ENCODE measurements around the gene CLIP1.
"Not testable (repeated sequence)": the region's sequence is repeated elsewhere in the genome, so short reads cannot be mapped to it uniquely, and the experiment has no call there.

Gene CLIP1

GRCh38 chr12:122265476-122265875 is 157.0 kb downstream of the CLIP1 start:
- H3K4me3 ChIP-seq (ENCODE audit: low read depth, low read length), result peak overlapping the region; percentile 92
- TF ChIP-seq, protein P1, sequence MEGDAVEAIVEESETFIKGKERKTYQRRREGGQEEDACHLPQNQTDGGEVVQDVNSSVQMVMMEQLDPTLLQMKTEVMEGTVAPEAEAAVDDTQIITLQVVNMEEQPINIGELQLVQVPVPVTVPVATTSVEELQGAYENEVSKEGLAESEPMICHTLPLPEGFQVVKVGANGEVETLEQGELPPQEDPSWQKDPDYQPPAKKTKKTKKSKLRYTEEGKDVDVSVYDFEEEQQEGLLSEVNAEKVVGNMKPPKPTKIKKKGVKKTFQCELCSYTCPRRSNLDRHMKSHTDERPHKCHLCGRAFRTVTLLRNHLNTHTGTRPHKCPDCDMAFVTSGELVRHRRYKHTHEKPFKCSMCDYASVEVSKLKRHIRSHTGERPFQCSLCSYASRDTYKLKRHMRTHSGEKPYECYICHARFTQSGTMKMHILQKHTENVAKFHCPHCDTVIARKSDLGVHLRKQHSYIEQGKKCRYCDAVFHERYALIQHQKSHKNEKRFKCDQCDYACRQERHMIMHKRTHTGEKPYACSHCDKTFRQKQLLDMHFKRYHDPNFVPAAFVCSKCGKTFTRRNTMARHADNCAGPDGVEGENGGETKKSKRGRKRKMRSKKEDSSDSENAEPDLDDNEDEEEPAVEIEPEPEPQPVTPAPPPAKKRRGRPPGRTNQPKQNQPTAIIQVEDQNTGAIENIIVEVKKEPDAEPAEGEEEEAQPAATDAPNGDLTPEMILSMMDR (IDR thresholded peaks at IDR 0.05; ENCODE audit: borderline replicate concordance, insufficient read depth, low read depth, low read length), result no peak

DNA sequence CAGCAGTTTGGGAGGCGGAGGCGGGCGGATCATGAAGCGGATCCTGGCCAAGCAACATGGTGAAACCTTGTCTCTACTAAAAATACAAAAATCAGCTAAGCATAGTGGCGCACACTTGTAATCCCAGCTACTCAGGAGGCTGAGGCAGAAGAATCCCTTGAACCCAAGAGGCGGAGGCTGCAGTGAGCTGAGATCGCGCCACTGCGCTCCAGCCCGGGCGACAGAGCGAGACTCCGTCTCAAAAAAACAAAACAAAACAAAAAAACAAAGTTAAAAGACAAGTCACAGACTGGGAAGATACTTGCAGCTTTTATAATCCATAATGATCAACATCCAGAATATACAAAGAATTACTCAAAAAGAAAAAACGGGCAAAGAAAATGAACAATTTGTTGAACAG is 161.7 kb downstream of the CLIP1 start:
- not testable (repeated sequence) for H3K4me3 ChIP-seq (ENCODE audit: low read depth, low read length)

- H3K4me3 ChIP-seq (ENCODE audit: low read depth, low read length), result not testable (repeated sequence)
Measured at GRCh38 chr12:122258939-122259338, 163.5 kb downstream of the CLIP1 start.

GRCh38 chr12:122258462-122258861 is 164.0 kb downstream of the CLIP1 start:
- H3K4me3 ChIP-seq (ENCODE audit: low read depth, low read length), result not testable (repeated sequence)

DNA sequence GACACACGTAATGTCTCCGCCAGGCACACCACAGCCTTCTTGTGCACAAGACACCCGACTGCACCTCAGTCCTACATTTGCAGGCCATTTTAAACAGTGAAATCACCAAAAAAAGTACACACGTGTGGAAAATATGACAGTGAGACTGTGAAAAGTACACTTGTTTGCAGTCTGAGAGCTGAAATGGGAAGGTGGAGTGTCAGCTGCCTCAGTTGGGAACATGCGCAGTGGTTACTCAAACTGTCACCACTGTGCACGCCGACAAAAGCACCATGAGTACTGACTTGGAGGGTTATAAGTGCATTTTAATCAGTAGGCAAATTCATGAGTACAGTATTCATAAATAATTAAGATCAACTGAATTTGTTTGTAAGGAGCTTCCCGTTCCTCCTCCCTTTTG is 171.9 kb downstream of the CLIP1 start:
- H3K4me3 ChIP-seq (ENCODE audit: low read depth, low read length), result no peak overlapping the region
- TF ChIP-seq, protein P1 (IDR thresholded peaks at IDR 0.05; ENCODE audit: borderline replicate concordance, insufficient read depth, low read depth, low read length), result no peak

DNA sequence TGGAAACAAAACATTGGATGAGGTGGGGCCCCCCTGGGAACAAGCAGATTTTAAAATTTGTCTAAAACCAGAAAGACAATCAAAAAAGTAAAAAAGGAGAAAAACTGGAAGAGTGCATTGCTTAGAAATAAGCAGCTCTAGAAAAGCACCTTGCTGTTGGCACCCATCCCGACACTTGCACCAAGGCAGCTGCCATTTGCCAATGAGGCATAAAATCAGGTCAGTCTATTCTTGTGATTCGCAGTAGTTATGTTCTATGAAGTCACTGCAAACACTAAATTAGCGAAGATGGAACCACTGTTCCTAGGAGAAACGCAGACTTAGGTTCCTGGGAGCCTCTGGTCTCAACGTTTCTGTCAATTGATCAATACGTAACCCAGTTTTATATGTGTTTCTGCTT is 172.4 kb downstream of the CLIP1 start:
- TF ChIP-seq, protein P1 (IDR thresholded peaks at IDR 0.05; ENCODE audit: borderline replicate concordance, insufficient read depth, low read depth, low read length), result no peak
- H3K4me3 ChIP-seq (ENCODE audit: low read depth, low read length), result no peak overlapping the region

DNA sequence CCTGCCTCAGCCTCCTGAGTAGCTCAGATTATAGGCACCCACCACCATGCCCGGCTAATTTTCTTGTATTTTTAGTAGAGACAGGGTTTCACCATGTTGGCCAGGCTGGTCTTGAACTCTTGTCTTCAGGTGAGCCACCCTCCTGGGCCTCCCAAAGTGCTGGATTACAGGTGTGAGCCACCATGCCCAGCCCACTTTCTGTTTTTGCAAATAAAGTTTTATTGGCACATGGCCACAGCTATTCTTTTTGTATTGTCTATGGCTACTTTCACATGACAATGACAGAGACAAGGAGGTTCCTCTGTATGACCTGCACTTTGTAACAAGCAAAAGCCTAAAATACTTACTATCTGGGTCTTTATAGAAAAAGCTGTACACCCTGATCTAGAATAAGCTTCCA is 176.9 kb downstream of the CLIP1 start:
- TF ChIP-seq, protein P1 (IDR thresholded peaks at IDR 0.05; ENCODE audit: borderline replicate concordance, insufficient read depth, low read depth, low read length), result no peak
- no peak overlapping the region for H3K4me3 ChIP-seq (ENCODE audit: low read depth, low read length)

DNA sequence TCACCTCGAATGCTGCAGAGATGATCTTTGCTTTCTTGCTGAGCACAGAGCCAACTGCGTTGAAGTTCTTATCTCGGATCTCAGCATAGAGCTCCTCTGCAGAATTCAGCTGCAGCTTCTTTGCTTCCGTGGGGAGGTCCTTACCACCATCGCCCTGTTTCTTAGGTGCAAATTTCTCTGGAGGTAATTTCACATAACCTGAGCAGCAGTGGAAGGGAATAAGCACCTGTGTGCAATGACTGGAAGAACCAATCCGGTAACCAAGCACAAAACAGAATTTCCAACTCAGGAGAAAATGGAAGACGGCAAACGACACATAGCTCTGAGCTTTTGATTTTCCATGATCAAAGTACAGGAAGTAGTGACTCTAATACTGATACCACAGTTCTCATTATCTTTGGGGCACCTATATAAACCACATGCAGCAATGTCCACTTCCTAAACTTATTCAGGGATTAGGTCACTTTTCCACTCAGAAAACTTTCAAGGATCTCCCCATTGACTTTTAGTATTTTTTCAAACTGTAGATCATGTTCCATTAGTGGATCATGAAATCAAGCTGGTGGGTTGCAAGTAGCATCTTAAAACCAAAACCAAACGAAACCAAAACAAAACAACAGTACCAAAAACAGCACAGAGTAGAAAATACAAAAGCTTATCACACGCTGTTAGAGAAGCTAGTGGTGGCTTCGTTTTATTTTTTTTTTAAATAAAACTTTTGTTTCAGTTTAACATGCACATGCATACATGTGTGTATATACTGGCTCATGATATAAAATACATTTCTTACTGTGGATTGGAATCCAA is 177.7 kb downstream of the CLIP1 start:
- H3K4me3 ChIP-seq (ENCODE audit: low read depth, low read length), result no peak overlapping the region
- TF ChIP-seq, protein P1 (IDR thresholded peaks at IDR 0.05; ENCODE audit: borderline replicate concordance, insufficient read depth, low read depth, low read length), result no peak

DNA sequence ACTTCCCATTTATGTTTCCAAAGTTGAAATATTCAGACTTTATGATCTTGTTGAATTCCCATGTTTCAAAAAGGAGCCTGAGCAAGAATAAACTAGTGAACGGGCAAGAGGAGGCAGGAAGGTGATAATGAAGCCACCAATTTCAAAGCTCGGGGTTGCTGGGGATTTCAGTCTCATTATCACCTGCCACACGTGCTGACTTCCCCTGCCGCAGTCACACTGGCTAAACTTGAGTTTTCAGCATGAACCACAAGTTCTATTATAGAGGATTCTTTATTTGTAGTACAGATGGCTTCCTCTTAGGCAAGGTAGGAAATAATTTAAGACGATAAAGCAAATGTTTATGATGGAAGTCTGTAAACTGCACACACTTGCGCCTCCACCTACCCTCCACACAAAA is 178.5 kb downstream of the CLIP1 start:
- TF ChIP-seq, protein P1 (IDR thresholded peaks at IDR 0.05; ENCODE audit: borderline replicate concordance, insufficient read depth, low read depth, low read length), result no peak
- no peak overlapping the region for H3K4me3 ChIP-seq (ENCODE audit: low read depth, low read length)

All from GM12875 (cell line).